A673 (cell line): ENCODE measurements around the gene FAM110C. TPM values are rescaled to one million over a fixed set of nuclear protein-coding genes. Genes with fewer than 3 reads are reported as not detected.

Experiments used
- BruUV-seq: library from RNA; stranded (reverse); fragments of 400-500 nt; replicated peaks from 2 replicates; lab custom pipeline; 2021; lab: Mats Ljungman, UMichigan
- CTCF ChIA-PET: fragments of 300-600 bp; sonication (Branson Sonifier 250); formaldehyde crosslinking; loops from one replicate; lab custom pipeline; 2022; ENCODE audit warnings: antibody characterized with exemption; lab: Charles Lee
- POLR2A ChIA-PET: fragments of 300-600 bp; sonication (Branson Sonifier 250); formaldehyde crosslinking; loops from one replicate; lab custom pipeline; 2022; ENCODE audit warnings: antibody characterized with exemption; ENCODE audit not compliant: low non-redundant PET; lab: Charles Lee
- DNase-seq: peaks from one replicate; pipeline ENCODE4 v3.0.0-alpha.2; 2015; ENCODE audit warnings: low spot score
- H3K27ac ChIP-seq: fragments of 200-600 bp; sonication (generic); 2 replicates; pipeline ENCODE4 v1.5.1; 2016; ENCODE audit warnings: mixed run types, low read depth, mild to moderate bottlenecking, mixed read lengths, antibody characterized with exemption, low read length; ENCODE audit not compliant: poor library complexity, severe bottlenecking
- H3K27me3 ChIP-seq: fragments of 200-600 bp; sonication (generic); replicated peaks from 2 replicates; pipeline ENCODE4 v1.6.1; 2017; ENCODE audit warnings: mixed run types, low read depth, mild to moderate bottlenecking, mixed read lengths, antibody characterized with exemption, low read length; ENCODE audit not compliant: insufficient read depth, poor library complexity
- H3K36me3 ChIP-seq: fragments of 200-600 bp; sonication (generic); 2 replicates; pipeline ENCODE4 v1.6.1; 2016; ENCODE audit warnings: mixed run types, mild to moderate bottlenecking, mixed read lengths, antibody characterized with exemption, low read length; ENCODE audit not compliant: insufficient read depth, poor library complexity, severe bottlenecking
- H3K4me1 ChIP-seq: fragments of 200-600 bp; sonication (generic); 2 replicates; pipeline ENCODE4 v1.6.1; 2017; ENCODE audit warnings: mixed run types, mild to moderate bottlenecking, mixed read lengths, antibody characterized with exemption, low read length; ENCODE audit not compliant: insufficient read depth, poor library complexity, severe bottlenecking
- H3K4me3 ChIP-seq: fragments of 200-600 bp; sonication (generic); 2 replicates; pipeline ENCODE4 v1.5.1; 2016; ENCODE audit warnings: low read depth, mixed run types, mild to moderate bottlenecking, mixed read lengths, low read length; ENCODE audit not compliant: poor library complexity, severe bottlenecking
- H3K9me3 ChIP-seq: fragments of 200-600 bp; sonication (generic); 2 replicates; pipeline ENCODE4 v1.6.1; 2016; ENCODE audit warnings: mixed run types, low read depth, mild to moderate bottlenecking, mixed read lengths, antibody characterized with exemption, low read length; ENCODE audit not compliant: poor library complexity, severe bottlenecking
- CTCF ChIP-seq: fragments of 300-800, 200-600 bp; sonication (generic); conservative IDR thresholded peaks from 2 replicates; pipeline ENCODE4 v1.5.1; 2017; ENCODE audit warnings: low read depth, mild to moderate bottlenecking, antibody characterized with exemption, low read length, moderate library complexity, mixed read lengths
- EZH2 ChIP-seq: fragments of 200-600 bp; sonication (generic); IDR thresholded peaks from 2 replicates; pipeline ENCODE4 v1.6.1; 2017; ENCODE audit warnings: borderline replicate concordance, low read depth, mild to moderate bottlenecking, mixed read lengths, antibody characterized with exemption, low read length; ENCODE audit not compliant: poor library complexity, severe bottlenecking
- intact Hi-C: fragments of 100-400 bp; cut with micrococcal nuclease; formaldehyde crosslinking; loops from one replicate; pipeline ENCODE4 v1.10.0; 2022; ENCODE audit not compliant: unreplicated experiment
- total RNA-seq: library from RNA; stranded (reverse); gene quantifications from 2 replicates; pipeline ENCODE4 v1.2.3, GENCODE V29; 2021

The FAM110C gene
- total RNA-seq, 1 experiment from 2014 or later, result 1.2 TPM

- Histone ChIP-seq H3K4me3 (no peak overlapping the region), H3K27ac (no peak overlapping the region), H3K9me3 (no peaks in the 10 kb centered on the region), H3K4me1 (no peaks in the 10 kb centered on the region), H3K27me3 (peaks cover 46% of the 10 kb centered on the region), H3K36me3 (no peaks in the 10 kb centered on the region)
- intact Hi-C loops, result no loop called here
- TF ChIP-seq CTCF (no peak), EZH2 (no peak)
- CTCF ChIA-PET, result no interaction called here
- POLR2A ChIA-PET, result no interaction called here
- no peak for DNase-seq
- no TSS peak for BruUV-seq
These were observed 3.5 kb downstream of the FAM110C start for GRCh38 chr2:42788-43187.

- H3K36me3 ChIP-seq, result no peaks in the 10 kb centered on the region
- H3K27me3 ChIP-seq, result peaks cover 24% of the 10 kb centered on the region
- H3K9me3 ChIP-seq, result no peaks in the 10 kb centered on the region
- no peak overlapping the region for H3K4me3 ChIP-seq
- H3K4me1 ChIP-seq, result no peaks in the 10 kb centered on the region
- H3K27ac ChIP-seq, result no peak overlapping the region
- ChIA-PET POLR2A (no interaction called here), CTCF (no interaction called here)
- TF ChIP-seq EZH2, result no peak
- no peak for TF ChIP-seq CTCF
- DNase-seq, result no peak
- BruUV-seq, result no TSS peak
- intact Hi-C loops, result no loop called here
These were observed 5.8 kb downstream of the FAM110C start for GRCh38 chr2:40465-40864.

GRCh38 chr2:38155-38554, 8.2 kb downstream of the FAM110C start:
- CTCF ChIA-PET, result no interaction called here
- Histone ChIP-seq H3K36me3 (no peaks in the 10 kb centered on the region), H3K9me3 (no peaks in the 10 kb centered on the region), H3K4me3 (no peak overlapping the region), H3K4me1 (no peaks in the 10 kb centered on the region), H3K27ac (no peak overlapping the region), H3K27me3 (peaks cover under 1% of the 10 kb centered on the region)
- DNase-seq, result no peak
- TF ChIP-seq CTCF (no peak), EZH2 (no peak)
- intact Hi-C loops, result no loop called here
- POLR2A ChIA-PET, result no interaction called here
- BruUV-seq, result no TSS peak
